OCI-LY1 (cell line): ENCODE measurements around the gene DIAPH2.

Experiments
- CTCF ChIP-seq: fragments of 200-600 bp; sonication (generic), shearing (Covaris generic); IDR thresholded peaks from 2 replicates; pipeline ENCODE4 v1.5.1; 2017; ENCODE audit warnings: mild to moderate bottlenecking, antibody characterized with exemption, low read length, moderate library complexity, mixed read lengths
- EZH2 ChIP-seq: fragments of 200-600 bp; sonication (generic), shearing (Covaris generic); IDR thresholded peaks from 2 replicates; pipeline ENCODE4 v1.8.0; 2017; ENCODE audit warnings: borderline replicate concordance, mixed run types, mild to moderate bottlenecking, antibody characterized with exemption, low read length, moderate library complexity, mixed read lengths

DNA sequence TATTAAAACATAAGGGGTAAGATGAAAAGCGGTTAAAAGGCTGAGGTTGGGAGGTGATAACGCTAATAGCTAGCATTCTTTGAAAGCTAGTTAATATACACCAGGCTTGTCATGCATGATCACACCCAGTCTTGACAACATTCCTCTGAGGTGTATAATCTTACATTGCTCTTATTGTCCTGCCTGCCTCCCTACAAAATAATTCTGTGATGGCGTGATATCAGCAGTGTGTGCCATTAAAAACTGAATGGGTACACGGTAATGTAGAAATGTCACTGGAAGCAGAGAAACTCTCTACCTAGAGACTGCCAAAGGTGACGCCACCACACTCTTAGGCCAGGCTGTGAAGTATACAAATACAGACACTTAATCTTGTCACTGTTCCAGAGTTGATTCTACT, 68.1 kb downstream of the DIAPH2 start:
- TF ChIP-seq CTCF (no peak), EZH2 (no peak)
